Duodenal mucosa (tissue), 2 donors: ENCODE measurements around the gene MEI1.

Source experiments
- H3K27ac ChIP-seq: one replicate; pipeline ENCODE4 v1.7.0; 2013; ENCODE audit warnings: low read depth, low read length
- H3K27me3 ChIP-seq, 2 donors: one replicate each; pipeline ENCODE4 v1.7.0; 2013; ENCODE audit warnings: low read length in 2 of 2, control low read depth in 1 of 2; ENCODE audit not compliant: insufficient read depth in 2 of 2, control insufficient read depth in 1 of 2
- H3K36me3 ChIP-seq, 2 donors: one replicate each; pipeline ENCODE4 v1.7.0; 2013; ENCODE audit warnings: low read length in 2 of 2, control low read depth in 1 of 2; ENCODE audit not compliant: insufficient read depth in 2 of 2, control insufficient read depth in 1 of 2
- H3K4me1 ChIP-seq, 2 donors: one replicate each; pipeline ENCODE4 v1.7.0; 2013; ENCODE audit warnings: low read length in 2 of 2, control low read depth in 1 of 2; ENCODE audit not compliant: insufficient read depth in 2 of 2, control insufficient read depth in 1 of 2
- H3K4me3 ChIP-seq, 2 donors: one replicate each; pipeline ENCODE4 v1.7.0; 2013; ENCODE audit warnings: low read length in 2 of 2, low read depth in 1 of 2
- H3K9ac ChIP-seq, 2 donors: one replicate each; pipeline ENCODE4 v1.7.0; 2013; ENCODE audit warnings: low read length in 2 of 2, low read depth in 1 of 2
- H3K9me3 ChIP-seq, 2 donors: one replicate each; pipeline ENCODE4 v1.7.0; 2013; ENCODE audit warnings: low read length in 2 of 2, control low read depth in 1 of 2; ENCODE audit not compliant: control insufficient read depth in 1 of 2

MEI1 gene

DNA sequence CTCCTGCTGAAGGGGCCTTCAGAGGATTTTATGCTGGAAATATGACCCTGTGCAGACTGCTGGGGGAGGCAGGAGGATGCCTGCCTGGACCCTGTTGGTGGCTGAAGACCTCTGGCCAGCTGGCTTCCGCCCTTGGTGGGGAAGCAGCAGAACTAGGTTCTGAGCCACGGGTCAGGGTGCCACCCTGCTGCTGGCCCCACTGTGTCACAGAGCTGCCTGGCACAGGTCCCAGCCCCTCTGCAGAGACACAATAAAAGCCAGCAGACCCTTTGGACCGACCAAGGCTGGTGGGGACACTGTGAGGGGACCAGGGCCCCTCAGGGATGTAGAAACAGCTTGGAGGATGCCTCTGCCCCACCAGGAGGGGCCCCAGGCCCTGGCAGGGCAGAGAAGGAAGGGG lies 126.7 kb downstream of the MEI1 start:
- peaks cover 0 to 17% of the 10 kb centered on the region in 2 donors for H3K36me3 ChIP-seq
- no peaks in the 10 kb centered on the region for H3K9me3 ChIP-seq
- H3K4me3 ChIP-seq: no peak overlapping the region
- H3K27ac ChIP-seq: no peak overlapping the region
- peak overlapping the region; percentile 19 to 45 for H3K9ac ChIP-seq
- H3K27me3 ChIP-seq: no peaks in the 10 kb centered on the region
- peaks cover 24 to 37% of the 10 kb centered on the region in 2 donors for H3K4me1 ChIP-seq

DNA sequence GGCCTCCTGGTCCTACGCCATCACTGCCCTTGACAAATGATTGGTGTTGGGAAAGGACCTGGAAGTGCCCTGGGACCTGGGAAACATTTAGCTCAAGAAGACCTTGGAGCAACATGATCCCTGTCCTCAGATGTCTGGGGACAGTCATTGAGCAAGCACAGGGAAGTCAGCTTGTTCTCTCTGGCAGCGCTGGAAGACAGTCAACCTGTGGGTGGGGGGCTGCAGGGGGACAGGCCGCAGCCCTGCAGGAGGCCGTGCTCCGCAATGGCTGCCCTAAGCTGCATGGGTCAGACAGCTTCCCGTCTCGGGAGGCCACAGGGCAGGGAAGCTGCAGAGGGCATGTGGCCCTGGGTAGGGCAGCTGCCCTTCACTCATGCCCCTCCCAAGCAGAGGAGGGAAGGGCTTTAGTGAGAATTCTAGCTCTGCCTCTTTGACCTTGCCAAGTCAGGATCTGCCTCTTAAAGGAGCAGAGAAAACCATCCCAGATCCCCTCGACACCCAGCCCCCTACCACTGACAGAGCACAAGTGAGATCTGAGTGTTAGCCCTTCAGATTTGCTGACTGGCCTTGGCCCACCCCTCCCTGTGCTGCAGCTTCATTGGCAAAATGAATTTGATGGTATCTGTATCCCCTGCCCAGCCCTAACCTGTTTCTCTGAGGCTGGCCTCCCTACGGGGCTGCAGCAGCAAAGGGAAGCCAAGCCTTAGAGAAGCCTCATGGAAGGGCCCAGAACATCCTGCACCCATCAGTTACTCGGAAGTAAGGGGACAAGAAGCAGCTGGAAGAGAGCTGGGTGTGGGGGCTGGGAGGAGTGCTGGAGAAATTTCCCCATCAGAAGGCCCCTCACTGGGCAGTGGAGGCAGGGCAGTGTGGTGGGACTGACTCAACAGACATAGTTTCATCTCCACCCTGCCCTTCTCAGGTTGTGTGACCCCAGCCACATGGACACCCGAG lies 127.4 kb downstream of the MEI1 start:
- H3K36me3 ChIP-seq: peaks cover 0 to 17% of the 10 kb centered on the region in 2 donors
- no peak overlapping the region for H3K4me3 ChIP-seq
- H3K9ac ChIP-seq: peak overlapping the region; percentile 19 to 45
- no peaks in the 10 kb centered on the region for H3K27me3 ChIP-seq
- peaks cover 24 to 43% of the 10 kb centered on the region in 2 donors for H3K4me1 ChIP-seq
- no peaks in the 10 kb centered on the region for H3K9me3 ChIP-seq
- no peak overlapping the region for H3K27ac ChIP-seq

DNA sequence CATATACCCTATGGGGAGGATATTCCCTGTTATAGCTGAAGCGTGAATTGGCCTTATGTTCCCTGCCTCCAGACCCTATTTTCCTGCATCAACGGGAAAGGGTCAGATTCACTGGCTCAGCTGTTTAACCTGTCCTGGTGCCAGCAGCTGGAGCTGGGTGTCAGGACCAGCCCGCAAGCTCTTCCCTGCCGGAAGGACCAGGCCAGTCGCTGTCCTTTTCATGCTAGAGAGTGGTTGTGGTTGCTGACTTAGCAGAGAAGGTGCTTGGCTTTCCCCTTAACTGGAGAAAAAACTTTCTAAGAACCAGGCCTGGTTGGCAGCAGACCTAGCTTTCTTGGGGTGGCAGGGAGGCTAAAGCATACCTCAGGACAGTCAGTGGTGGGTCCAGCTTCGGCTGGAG lies 128.4 kb downstream of the MEI1 start:
- Histone ChIP-seq H3K4me1 (peaks cover 24 to 46% of the 10 kb centered on the region in 2 donors), H3K9ac (no peak overlapping the region), H3K27ac (no peak overlapping the region), H3K4me3 (no peak overlapping the region), H3K27me3 (no peaks in the 10 kb centered on the region), H3K36me3 (peaks cover 0 to 17% of the 10 kb centered on the region in 2 donors), H3K9me3 (no peaks in the 10 kb centered on the region)

DNA sequence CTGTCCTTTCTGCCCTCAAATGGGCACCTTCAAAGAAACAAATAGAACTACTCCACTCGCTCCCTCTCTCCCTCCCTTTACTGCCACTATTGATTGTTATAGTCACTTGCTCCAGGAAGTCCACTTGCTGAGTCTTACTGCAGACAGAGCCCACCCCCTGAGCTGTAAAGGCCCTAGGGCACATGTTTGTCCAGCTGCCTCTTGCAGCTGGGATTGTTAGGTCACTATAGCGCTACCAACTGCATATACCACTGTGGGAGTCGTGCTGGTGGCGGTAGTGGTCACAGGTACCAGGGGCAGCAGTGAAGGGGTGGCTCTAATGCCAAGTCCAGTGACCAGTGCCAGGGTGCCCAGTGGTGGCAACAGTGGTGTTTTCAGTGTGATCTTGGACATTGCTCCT lies 129.2 kb downstream of the MEI1 start:
- H3K27ac ChIP-seq: no peak overlapping the region
- H3K9me3 ChIP-seq: no peaks in the 10 kb centered on the region
- peaks cover 0 to 16% of the 10 kb centered on the region in 2 donors for H3K36me3 ChIP-seq
- peaks cover 24 to 46% of the 10 kb centered on the region in 2 donors for H3K4me1 ChIP-seq
- peak overlapping the region in 1 of 2 donors; percentile 23 for H3K9ac ChIP-seq
- no peaks in the 10 kb centered on the region for H3K27me3 ChIP-seq
- no peak overlapping the region for H3K4me3 ChIP-seq

DNA sequence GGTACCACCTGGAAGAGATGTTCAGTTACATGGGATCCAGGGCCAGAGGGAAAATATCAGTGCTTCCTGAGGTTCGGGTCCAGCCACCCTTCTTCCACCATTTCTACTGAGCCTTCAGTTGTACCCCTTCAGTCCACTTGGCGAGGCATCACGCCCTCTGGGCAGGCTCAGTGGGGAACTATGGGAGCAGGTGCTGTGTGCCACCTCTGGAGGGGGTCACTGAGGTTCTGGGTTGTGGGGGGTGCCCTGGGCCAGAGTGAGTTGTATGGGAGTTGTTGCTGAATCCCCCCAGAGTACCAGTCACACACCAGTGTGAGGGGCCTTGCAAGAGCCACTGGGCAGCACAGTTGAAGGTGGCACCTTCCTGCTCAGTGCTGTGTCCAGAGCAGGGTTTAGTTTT lies 130.9 kb downstream of the MEI1 start:
- Histone ChIP-seq H3K27ac (no peak overlapping the region), H3K4me1 (peaks cover 33 to 53% of the 10 kb centered on the region in 2 donors), H3K9me3 (no peaks in the 10 kb centered on the region), H3K9ac (no peak overlapping the region), H3K27me3 (no peaks in the 10 kb centered on the region), H3K36me3 (peaks cover 0 to 10% of the 10 kb centered on the region in 2 donors), H3K4me3 (no peak overlapping the region)

DNA sequence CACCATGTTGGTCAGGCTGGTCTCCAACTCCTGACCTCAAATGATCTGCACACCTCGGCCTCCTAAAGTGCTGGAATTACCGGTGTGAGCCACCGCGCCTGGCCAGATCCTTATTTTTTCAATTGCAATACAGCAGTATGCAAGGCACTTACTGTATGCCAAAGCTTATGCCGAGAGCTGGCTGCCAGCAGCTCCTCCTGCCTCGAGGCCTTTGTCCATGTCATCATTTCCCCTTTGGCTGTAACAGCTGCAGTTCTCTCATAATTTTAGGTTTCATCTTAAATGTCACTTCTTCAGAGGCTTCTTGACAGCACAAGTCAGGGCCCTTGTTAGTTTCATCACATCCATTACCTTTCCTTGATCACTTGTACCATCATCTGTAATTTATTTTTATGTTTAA lies 132.1 kb downstream of the MEI1 start:
- no peaks in the 10 kb centered on the region for H3K27me3 ChIP-seq
- H3K9me3 ChIP-seq: no peaks in the 10 kb centered on the region
- peaks cover 28 to 50% of the 10 kb centered on the region in 2 donors for H3K4me1 ChIP-seq
- no peak overlapping the region for H3K27ac ChIP-seq
- no peak overlapping the region for H3K9ac ChIP-seq
- H3K36me3 ChIP-seq: peaks cover 0 to 8% of the 10 kb centered on the region in 2 donors
- no peak overlapping the region for H3K4me3 ChIP-seq

DNA sequence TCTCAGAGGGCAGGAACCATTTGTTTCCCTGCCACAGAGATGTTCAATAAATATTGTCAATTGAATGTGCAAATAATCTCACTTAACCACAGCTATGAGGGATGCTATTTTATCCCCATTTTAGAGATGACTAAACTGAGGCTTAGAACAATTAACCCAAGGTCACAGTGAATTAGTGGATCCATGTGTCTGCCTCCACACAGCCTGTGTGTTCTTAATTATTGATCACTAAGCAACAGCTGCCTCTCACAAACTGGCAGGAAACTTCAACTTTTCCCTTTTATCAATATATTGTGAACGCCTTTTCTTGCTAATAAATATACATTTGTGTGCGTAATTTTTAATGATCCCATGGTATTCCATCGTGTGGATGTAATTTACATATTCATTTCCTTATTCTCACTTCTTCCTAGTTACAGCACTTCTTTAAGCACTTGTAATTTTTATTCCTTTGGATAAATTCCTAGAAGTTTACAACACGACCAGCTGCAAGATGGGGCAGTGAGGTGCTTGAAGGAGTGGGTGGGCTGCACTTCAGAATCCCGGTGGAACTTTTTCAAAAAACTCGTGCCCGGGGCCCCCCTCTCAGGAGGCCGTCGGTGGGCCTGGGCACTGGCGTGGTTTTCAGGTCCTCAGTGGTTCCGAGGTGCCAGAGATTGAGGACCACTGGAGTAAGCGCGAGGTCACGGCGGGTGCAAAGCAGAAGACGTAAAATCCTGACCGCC lies 132.7 kb downstream of the MEI1 start:
- H3K9ac ChIP-seq: peak overlapping the region; percentile 85 to 97
- H3K36me3 ChIP-seq: peaks cover 0 to 14% of the 10 kb centered on the region in 2 donors
- H3K27ac ChIP-seq: peak overlapping the region; percentile 91
- no peaks in the 10 kb centered on the region for H3K9me3 ChIP-seq
- H3K4me3 ChIP-seq: peak overlapping the region; percentile 73 to 79
- H3K27me3 ChIP-seq: no peaks in the 10 kb centered on the region
- H3K4me1 ChIP-seq: peaks cover 21 to 47% of the 10 kb centered on the region in 2 donors

DNA sequence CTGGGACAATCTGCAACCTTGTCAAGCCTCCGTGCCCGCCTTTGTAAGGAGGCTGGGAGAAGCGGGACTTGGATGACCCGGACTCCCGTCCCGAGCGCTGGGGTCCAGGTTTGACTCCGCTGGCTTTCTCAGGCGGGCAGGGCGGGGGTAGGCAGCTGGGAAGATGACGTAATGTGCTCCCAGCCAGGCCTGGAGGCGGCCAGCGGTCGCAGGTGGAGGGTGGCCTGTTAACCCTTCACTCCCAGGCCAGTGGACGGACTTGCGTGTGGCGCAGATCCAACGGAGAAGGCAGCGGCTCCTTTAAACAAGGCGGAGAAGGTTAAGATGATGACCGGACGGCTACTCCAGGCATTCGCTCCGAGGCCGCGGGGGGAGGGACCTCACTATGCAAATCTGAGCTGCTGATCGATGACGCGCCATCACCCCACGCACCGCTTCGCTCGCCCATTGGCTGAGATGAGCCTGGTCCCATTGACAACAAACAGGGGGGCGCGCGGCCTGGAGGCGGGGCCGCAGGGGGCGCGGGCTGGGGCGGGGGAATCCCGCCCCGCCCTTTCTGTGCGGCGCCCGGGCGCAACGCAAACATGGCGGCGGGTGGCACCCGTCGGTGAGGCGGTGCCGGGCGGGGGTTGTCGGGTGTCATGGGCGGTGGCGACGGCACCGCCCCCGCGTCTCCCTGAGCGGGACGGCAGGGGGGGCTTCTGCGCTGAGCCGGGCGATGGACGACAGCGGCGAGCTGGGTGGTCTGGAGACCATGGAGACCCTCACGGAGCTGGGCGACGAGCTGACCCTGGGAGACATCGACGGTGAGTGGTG lies 133.5 kb downstream of the MEI1 start, which contains the start of gene SREBF2:
SREBF2 (plus strand) TSS at position 553 of the 816 bp plus-strand sequence; CDS start at position 719, 166 bp downstream.
- Histone ChIP-seq H3K4me1 (peaks cover 19 to 44% of the 10 kb centered on the region in 2 donors), H3K36me3 (peaks cover 0 to 14% of the 10 kb centered on the region in 2 donors), H3K27ac (peak within 1 kb of the TSS; percentile 91), H3K27me3 (no peaks in the 10 kb centered on the region), H3K9ac (peak within 1 kb of the TSS; percentile 85 to 97), H3K4me3 (peak within 1 kb of the TSS; percentile 73 to 86), H3K9me3 (no peaks in the 10 kb centered on the region)

DNA sequence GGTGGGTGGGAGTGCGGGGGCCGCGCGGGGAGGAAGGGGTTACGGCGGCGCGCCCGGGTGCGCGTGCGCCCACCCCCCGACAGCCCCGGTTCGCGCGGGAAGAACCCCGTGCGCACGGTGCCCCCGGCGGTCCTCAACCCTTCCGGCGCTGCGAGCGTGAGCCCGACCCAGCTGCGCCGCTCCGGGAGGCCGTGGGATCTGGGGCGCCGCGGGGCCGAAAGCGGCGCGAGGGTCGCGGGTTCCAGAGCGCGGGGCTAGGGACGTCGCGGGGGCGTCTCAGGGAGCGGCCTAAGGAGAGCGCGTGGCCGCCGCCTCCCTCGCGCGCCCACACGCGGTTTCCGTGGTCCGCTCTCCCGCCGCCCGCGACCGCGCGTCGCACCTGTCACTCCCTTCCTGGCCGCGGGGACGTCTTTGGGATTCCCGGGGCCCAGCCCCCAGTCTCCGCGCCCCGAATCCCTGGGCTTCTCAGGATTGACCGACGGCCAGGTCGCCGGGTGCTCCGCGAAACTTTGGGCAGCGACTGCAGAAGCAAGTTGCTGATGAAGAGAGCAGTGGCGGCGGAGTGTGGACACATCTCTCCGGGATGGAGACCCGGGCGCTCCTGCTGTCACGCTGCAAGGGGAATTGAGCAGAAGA lies 134.2 kb downstream of the MEI1 start:
- H3K36me3 ChIP-seq: peaks cover 0 to 14% of the 10 kb centered on the region in 2 donors
- H3K27me3 ChIP-seq: no peaks in the 10 kb centered on the region
- H3K4me1 ChIP-seq: peaks cover 15 to 46% of the 10 kb centered on the region in 2 donors
- peak overlapping the region; percentile 70 to 86 for H3K4me3 ChIP-seq
- no peaks in the 10 kb centered on the region for H3K9me3 ChIP-seq
- peak overlapping the region; percentile 91 for H3K27ac ChIP-seq
- peak overlapping the region; percentile 72 to 85 for H3K9ac ChIP-seq
